Breast epithelium (tissue), 3 donors: Measurements from ENCODE around the gene CCNG1.

Experiments
- POLR2A ChIP-seq: fragments of 450-650 bp; IDR thresholded peaks from one replicate; pipeline ENCODE4 v1.6.1; 2016; ENCODE audit warnings: antibody characterized with exemption, mild to moderate bottlenecking, moderate library complexity
- POLR2AphosphoS5 ChIP-seq, 3 donors: sonication (generic); formaldehyde crosslinking; IDR thresholded peaks; one replicate each; pipeline ENCODE4 v1.6.1; 2017; ENCODE audit warnings: antibody characterized with exemption in 3 of 3
- TF ChIP-seq, protein P1 (sequence below), 3 donors: fragments of 450-650 bp; IDR thresholded peaks; one replicate each; pipeline ENCODE4 v1.5.1; 2016 to 2017; ENCODE audit warnings: antibody characterized with exemption in 3 of 3, mild to moderate bottlenecking in 3 of 3, moderate library complexity in 3 of 3

DNA sequence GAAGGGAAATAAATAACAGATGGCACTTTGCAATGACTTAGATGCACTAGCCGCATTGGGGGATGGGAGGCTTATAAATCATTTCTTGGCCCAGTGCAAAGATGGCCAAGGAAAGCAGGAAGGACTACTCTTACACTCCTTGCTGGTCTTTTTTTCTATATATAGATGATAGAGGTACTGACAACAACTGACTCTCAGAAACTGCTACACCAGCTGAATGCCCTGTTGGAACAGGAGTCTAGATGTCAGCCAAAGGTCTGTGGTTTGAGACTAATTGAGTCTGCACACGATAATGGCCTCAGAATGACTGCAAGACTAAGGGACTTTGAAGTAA, 1.7 kb downstream of the CCNG1 start:
- TF ChIP-seq, protein P1, sequence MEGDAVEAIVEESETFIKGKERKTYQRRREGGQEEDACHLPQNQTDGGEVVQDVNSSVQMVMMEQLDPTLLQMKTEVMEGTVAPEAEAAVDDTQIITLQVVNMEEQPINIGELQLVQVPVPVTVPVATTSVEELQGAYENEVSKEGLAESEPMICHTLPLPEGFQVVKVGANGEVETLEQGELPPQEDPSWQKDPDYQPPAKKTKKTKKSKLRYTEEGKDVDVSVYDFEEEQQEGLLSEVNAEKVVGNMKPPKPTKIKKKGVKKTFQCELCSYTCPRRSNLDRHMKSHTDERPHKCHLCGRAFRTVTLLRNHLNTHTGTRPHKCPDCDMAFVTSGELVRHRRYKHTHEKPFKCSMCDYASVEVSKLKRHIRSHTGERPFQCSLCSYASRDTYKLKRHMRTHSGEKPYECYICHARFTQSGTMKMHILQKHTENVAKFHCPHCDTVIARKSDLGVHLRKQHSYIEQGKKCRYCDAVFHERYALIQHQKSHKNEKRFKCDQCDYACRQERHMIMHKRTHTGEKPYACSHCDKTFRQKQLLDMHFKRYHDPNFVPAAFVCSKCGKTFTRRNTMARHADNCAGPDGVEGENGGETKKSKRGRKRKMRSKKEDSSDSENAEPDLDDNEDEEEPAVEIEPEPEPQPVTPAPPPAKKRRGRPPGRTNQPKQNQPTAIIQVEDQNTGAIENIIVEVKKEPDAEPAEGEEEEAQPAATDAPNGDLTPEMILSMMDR (IDR thresholded peaks at IDR 0.05), result no peak
- TF ChIP-seq POLR2AphosphoS5 (IDR thresholded peaks at IDR 0.05) (no peak), POLR2A (no peak)
